ENCODE data around the gene TPSD1. TPM values are rescaled to one million over a fixed set of nuclear protein-coding genes. Genes with fewer than 3 reads are reported as not detected.
"Not testable (repeated sequence)": the region's sequence is repeated elsewhere in the genome, so short reads cannot be mapped to it uniquely, and the experiment has no call there.

TPSD1 gene
- polyA plus RNA-seq, 1 donor (not counting 4 experiments of a cell fraction or from before 2014, with no cell fraction given), result not detected

DNA sequence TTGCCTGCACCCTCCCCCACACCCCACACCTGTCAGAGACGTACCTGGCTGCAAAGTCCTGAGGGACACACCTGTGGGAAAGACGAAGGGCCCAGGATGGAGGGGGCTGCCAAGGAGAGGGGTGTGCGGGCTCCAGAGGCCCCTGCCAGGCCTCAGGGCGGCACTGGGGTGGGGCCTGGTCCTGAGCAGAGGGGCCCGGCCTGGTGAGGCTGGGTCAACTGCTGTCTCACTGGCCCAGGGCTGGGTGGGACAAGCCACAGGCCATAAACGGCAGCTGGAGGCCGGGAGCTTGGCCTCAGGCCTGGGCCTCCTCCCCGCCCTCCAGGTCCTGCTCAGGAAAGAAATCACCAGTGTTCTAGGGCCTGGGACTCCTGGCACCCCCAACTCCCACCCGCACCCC is 31.3 kb upstream of the TPSD1 start:
- FAIRE-seq, result no peak
- Histone ChIP-seq H3K4me3 (ENCODE audit: control insufficient read depth in 2 of 3, extremely low read depth in 1 of 3, insufficient read depth in 2 of 3, low read depth in 1 of 3, low read length in 3 of 3) (no peak overlapping the region), H4K20me1 (ENCODE audit: control insufficient read depth, extremely low read depth, insufficient read depth, low read length) (no peaks in the 10 kb centered on the region), H3K27me3 (ENCODE audit: control insufficient read depth, extremely low read depth, insufficient read depth, low read length) (no peaks in the 10 kb centered on the region), H3K4me1 (ENCODE audit: control insufficient read depth, extremely low read depth, insufficient read depth, low read length) (no peaks in the 10 kb centered on the region), H3K4me2 (ENCODE audit: control insufficient read depth, extremely low read depth, insufficient read depth, low read depth, low read length) (no peak overlapping the region), H3K27ac (ENCODE audit: control insufficient read depth, insufficient read depth, low read length) (no peak overlapping the region), H2AFZ (ENCODE audit: control insufficient read depth, low read length) (no peak overlapping the region), H3K9me3 (ENCODE audit: control insufficient read depth, low read depth, low read length) (no peaks in the 10 kb centered on the region), H3K9me1 (ENCODE audit: control insufficient read depth, extremely low read depth, insufficient read depth, low read length) (no peaks in the 10 kb centered on the region), H3K79me2 (ENCODE audit: control insufficient read depth, insufficient read depth, low read length) (no peaks in the 10 kb centered on the region), H3K9ac (ENCODE audit: control insufficient read depth, extremely low read depth, insufficient read depth, low read length) (no peak overlapping the region), H3K36me3 (ENCODE audit: control insufficient read depth in 2 of 2, extremely low read depth in 1 of 2, insufficient read depth in 2 of 2, low read length in 2 of 2) (no peaks in the 10 kb centered on the region)
- TF ChIP-seq EZH2 (IDR thresholded peaks at IDR 0.05; ENCODE audit: low read length), result no peak
- TF ChIP-seq, protein P1, sequence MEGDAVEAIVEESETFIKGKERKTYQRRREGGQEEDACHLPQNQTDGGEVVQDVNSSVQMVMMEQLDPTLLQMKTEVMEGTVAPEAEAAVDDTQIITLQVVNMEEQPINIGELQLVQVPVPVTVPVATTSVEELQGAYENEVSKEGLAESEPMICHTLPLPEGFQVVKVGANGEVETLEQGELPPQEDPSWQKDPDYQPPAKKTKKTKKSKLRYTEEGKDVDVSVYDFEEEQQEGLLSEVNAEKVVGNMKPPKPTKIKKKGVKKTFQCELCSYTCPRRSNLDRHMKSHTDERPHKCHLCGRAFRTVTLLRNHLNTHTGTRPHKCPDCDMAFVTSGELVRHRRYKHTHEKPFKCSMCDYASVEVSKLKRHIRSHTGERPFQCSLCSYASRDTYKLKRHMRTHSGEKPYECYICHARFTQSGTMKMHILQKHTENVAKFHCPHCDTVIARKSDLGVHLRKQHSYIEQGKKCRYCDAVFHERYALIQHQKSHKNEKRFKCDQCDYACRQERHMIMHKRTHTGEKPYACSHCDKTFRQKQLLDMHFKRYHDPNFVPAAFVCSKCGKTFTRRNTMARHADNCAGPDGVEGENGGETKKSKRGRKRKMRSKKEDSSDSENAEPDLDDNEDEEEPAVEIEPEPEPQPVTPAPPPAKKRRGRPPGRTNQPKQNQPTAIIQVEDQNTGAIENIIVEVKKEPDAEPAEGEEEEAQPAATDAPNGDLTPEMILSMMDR (optimal IDR thresholded peaks at IDR 0.05 in 1 of 3, IDR thresholded peaks at IDR 0.05 in 1 of 3, conservative IDR thresholded peaks at IDR 0.05 in 1 of 3; ENCODE audit: extremely low read depth in 1 of 3, insufficient read depth in 2 of 3, low read length in 3 of 3), result no peak
- no peak for DNase-seq (ENCODE audit: low read depth, low spot score)
- dilution Hi-C loops (cut with MboI; ENCODE audit: extremely low pct_ligation_motif_present, low sequenced_read_pairs), result no loop called here

DNA sequence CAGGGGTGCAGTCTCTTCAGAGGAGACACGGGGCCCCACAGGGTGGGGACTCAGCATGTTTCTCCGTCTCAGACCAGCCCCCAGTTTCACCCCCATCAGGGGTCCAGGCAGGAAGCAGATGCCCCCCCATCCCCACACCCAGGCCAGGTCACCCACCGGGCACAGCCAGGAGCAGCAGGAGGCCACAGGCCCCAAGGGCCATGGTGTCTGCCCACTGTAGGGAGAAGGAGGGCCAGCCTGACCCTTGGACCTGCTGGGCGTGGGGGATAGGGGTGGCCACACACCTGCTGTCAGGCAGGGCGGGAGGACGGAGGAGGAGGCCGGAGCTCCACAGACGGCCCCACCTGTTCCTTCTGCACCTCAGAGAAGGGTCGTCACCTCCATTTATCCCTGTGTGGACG is 30.8 kb upstream of the TPSD1 start, which contains the start of gene TPSG1:
TSS of gene TPSG1 (minus strand) at position 218 of the 401 bp plus-strand sequence. CDS start at position 202, 16 bp downstream.
- no peaks in the 10 kb centered on the region for H3K9me1 ChIP-seq (ENCODE audit: control insufficient read depth, extremely low read depth, insufficient read depth, low read length)
- no peaks in the 10 kb centered on the region for H3K27me3 ChIP-seq (ENCODE audit: control insufficient read depth, extremely low read depth, insufficient read depth, low read length)
- H3K9ac ChIP-seq (ENCODE audit: control insufficient read depth, extremely low read depth, insufficient read depth, low read length), result no peak within 1 kb of the TSS
- no peaks in the 10 kb centered on the region for H3K9me3 ChIP-seq (ENCODE audit: control insufficient read depth, low read depth, low read length)
- no peaks in the 10 kb centered on the region for H3K36me3 ChIP-seq (ENCODE audit: control insufficient read depth in 2 of 2, extremely low read depth in 1 of 2, insufficient read depth in 2 of 2, low read length in 2 of 2)
- no peaks in the 10 kb centered on the region for H4K20me1 ChIP-seq (ENCODE audit: control insufficient read depth, extremely low read depth, insufficient read depth, low read length)
- dilution Hi-C loops (cut with MboI; ENCODE audit: extremely low pct_ligation_motif_present, low sequenced_read_pairs), result no loop called here
- H3K4me3 ChIP-seq (ENCODE audit: control insufficient read depth in 2 of 3, extremely low read depth in 1 of 3, insufficient read depth in 2 of 3, low read depth in 1 of 3, low read length in 3 of 3), result no peak within 1 kb of the TSS
- no peak within 1 kb of the TSS for H2AFZ ChIP-seq (ENCODE audit: control insufficient read depth, low read length)
- DNase-seq (ENCODE audit: low read depth, low spot score), result no peak
- no peaks in the 10 kb centered on the region for H3K4me1 ChIP-seq (ENCODE audit: control insufficient read depth, extremely low read depth, insufficient read depth, low read length)
- TF ChIP-seq EZH2 (IDR thresholded peaks at IDR 0.05; ENCODE audit: low read length), result no peak
- TF ChIP-seq, protein P1 (optimal IDR thresholded peaks at IDR 0.05 in 1 of 3, IDR thresholded peaks at IDR 0.05 in 1 of 3, conservative IDR thresholded peaks at IDR 0.05 in 1 of 3; ENCODE audit: extremely low read depth in 1 of 3, insufficient read depth in 2 of 3, low read length in 3 of 3), result no peak
- no peak for FAIRE-seq
- H3K27ac ChIP-seq (ENCODE audit: control insufficient read depth, insufficient read depth, low read length), result no peak within 1 kb of the TSS
- no peak within 1 kb of the TSS for H3K4me2 ChIP-seq (ENCODE audit: control insufficient read depth, extremely low read depth, insufficient read depth, low read depth, low read length)
- H3K79me2 ChIP-seq (ENCODE audit: control insufficient read depth, insufficient read depth, low read length), result no peaks in the 10 kb centered on the region

DNA sequence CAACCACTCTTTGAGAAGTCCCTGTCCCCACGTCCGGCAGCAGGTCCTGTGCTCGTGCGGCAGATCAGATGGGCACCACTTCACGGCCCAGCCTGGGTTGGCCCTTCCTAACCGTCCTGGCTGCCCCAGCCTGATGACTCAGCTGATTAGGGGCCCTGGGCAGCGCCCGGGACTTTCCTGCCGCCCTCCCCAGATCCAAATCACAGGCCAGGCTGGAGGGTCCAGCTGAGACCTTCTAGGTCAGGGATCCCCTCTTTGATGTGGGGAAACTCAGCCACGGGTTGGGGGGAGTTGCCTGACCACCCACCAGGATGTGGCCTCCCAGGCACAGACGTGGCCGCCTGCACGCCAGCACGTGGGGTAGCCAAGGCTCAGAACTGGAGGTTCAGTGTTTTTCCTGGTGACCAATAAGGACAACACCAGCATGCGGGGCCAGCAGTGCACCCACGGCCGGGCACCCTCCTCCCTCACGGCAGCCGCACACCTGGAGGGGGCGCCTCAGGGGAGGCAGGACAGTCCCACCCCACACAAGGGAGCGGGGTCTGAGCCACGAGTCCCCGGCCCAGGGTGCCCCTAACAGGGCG is 30.0 kb upstream of the TPSD1 start:
- dilution Hi-C loops (cut with MboI; ENCODE audit: extremely low pct_ligation_motif_present, low sequenced_read_pairs); FAIRE-seq; H3K9ac ChIP-seq (ENCODE audit: control insufficient read depth, extremely low read depth, insufficient read depth, low read length); H3K27ac ChIP-seq (ENCODE audit: control insufficient read depth, insufficient read depth, low read length); H3K4me3 ChIP-seq (ENCODE audit: control insufficient read depth in 2 of 3, extremely low read depth in 1 of 3, insufficient read depth in 2 of 3, low read depth in 1 of 3, low read length in 3 of 3); H2AFZ ChIP-seq (ENCODE audit: control insufficient read depth, low read length); DNase-seq (ENCODE audit: low read depth, low spot score); H3K79me2 ChIP-seq (ENCODE audit: control insufficient read depth, insufficient read depth, low read length); H3K9me1 ChIP-seq (ENCODE audit: control insufficient read depth, extremely low read depth, insufficient read depth, low read length); H3K36me3 ChIP-seq (ENCODE audit: control insufficient read depth in 2 of 2, extremely low read depth in 1 of 2, insufficient read depth in 2 of 2, low read length in 2 of 2); H3K4me1 ChIP-seq (ENCODE audit: control insufficient read depth, extremely low read depth, insufficient read depth, low read length); H3K4me2 ChIP-seq (ENCODE audit: control insufficient read depth, extremely low read depth, insufficient read depth, low read depth, low read length); H4K20me1 ChIP-seq (ENCODE audit: control insufficient read depth, extremely low read depth, insufficient read depth, low read length); H3K27me3 ChIP-seq (ENCODE audit: control insufficient read depth, extremely low read depth, insufficient read depth, low read length); H3K9me3 ChIP-seq (ENCODE audit: control insufficient read depth, low read depth, low read length): not testable (repeated sequence)

DNA sequence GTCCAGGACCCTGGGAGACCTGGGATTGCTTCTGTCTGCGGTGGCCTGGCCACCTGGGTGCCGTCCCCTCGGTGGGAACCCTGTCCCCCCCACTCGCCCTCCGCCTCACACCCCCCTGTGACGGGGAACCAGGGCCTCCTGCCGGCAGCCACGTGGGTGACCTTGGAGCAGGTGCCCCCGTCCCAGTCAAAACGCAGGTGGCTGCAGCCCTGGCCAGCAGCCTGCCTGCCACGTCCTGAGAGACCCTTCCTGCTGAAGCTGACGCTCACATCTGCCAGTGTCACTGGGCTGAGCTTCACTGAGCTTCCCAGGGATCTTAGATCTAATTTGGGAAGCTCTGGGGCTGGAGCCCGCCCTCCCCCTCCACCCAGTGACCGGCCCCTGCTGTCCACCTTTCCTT is 29.2 kb upstream of the TPSD1 start:
- FAIRE-seq; H3K27ac ChIP-seq (ENCODE audit: control insufficient read depth, insufficient read depth, low read length): not testable (repeated sequence)

More for the DNA sequence above, 29.2 kb upstream of the TPSD1 start:
- H3K27me3 ChIP-seq (ENCODE audit: control insufficient read depth, extremely low read depth, insufficient read depth, low read length); dilution Hi-C loops (cut with MboI; ENCODE audit: extremely low pct_ligation_motif_present, low sequenced_read_pairs); DNase-seq (ENCODE audit: low read depth, low spot score); H3K4me3 ChIP-seq (ENCODE audit: control insufficient read depth in 2 of 3, extremely low read depth in 1 of 3, insufficient read depth in 2 of 3, low read depth in 1 of 3, low read length in 3 of 3); H2AFZ ChIP-seq (ENCODE audit: control insufficient read depth, low read length); H3K9me1 ChIP-seq (ENCODE audit: control insufficient read depth, extremely low read depth, insufficient read depth, low read length); H3K4me1 ChIP-seq (ENCODE audit: control insufficient read depth, extremely low read depth, insufficient read depth, low read length); H3K9ac ChIP-seq (ENCODE audit: control insufficient read depth, extremely low read depth, insufficient read depth, low read length); H3K4me2 ChIP-seq (ENCODE audit: control insufficient read depth, extremely low read depth, insufficient read depth, low read depth, low read length); H4K20me1 ChIP-seq (ENCODE audit: control insufficient read depth, extremely low read depth, insufficient read depth, low read length); H3K9me3 ChIP-seq (ENCODE audit: control insufficient read depth, low read depth, low read length); H3K36me3 ChIP-seq (ENCODE audit: control insufficient read depth in 2 of 2, extremely low read depth in 1 of 2, insufficient read depth in 2 of 2, low read length in 2 of 2); H3K79me2 ChIP-seq (ENCODE audit: control insufficient read depth, insufficient read depth, low read length): not testable (repeated sequence)
